ENCODE measurements around the gene P4HA2. TPM values are rescaled to one million over a fixed set of nuclear protein-coding genes. Genes with fewer than 3 reads are reported as not detected.
A peak's percentile ranks its signal among the peaks of the same experiment; 100 is the strongest.

P4HA2 gene
- total and polyA plus RNA-seq, 2 donors (not counting 3 experiments of a cell fraction or from before 2014, with no cell fraction given): 37.6 to 58.7 TPM

GRCh38 chr5:132229236-132229635 lies 1.6 kb upstream of the P4HA2 start:
- Histone ChIP-seq H3K27me3 (ENCODE audit: control insufficient read depth in 2 of 2, insufficient read depth in 2 of 2, low read length in 2 of 2) (peaks cover 0 to 1% of the 10 kb centered on the region in 2 experiments), H2AFZ (ENCODE audit: low read depth, low read length) (no peak overlapping the region), H3K4me3 (replicated peaks in 1 of 3; ENCODE audit: insufficient read depth in 1 of 3, low read depth in 1 of 3, low read length in 3 of 3) (no peak overlapping the region), H3K79me2 (ENCODE audit: control insufficient read depth, insufficient read depth, low read length) (no peaks in the 10 kb centered on the region), H3K36me3 (ENCODE audit: control insufficient read depth in 2 of 2, extremely low read depth in 1 of 2, insufficient read depth in 2 of 2, low read length in 2 of 2) (no peaks in the 10 kb centered on the region), H3K9me1 (replicated peaks; ENCODE audit: control insufficient read depth, extremely low read depth, insufficient read depth, low read length) (no peaks in the 10 kb centered on the region), H4K20me1 (replicated peaks; ENCODE audit: control insufficient read depth, extremely low read depth, insufficient read depth, low read length) (no peaks in the 10 kb centered on the region), H3K9me3 (replicated peaks; ENCODE audit: control insufficient read depth, insufficient read depth, low read length) (no peaks in the 10 kb centered on the region), H3K4me1 (ENCODE audit: control insufficient read depth, extremely low read depth, insufficient read depth, low read length) (no peaks in the 10 kb centered on the region), H3K27ac (ENCODE audit: insufficient read depth, low read depth, low read length) (no peak overlapping the region), H3K9ac (replicated peaks; ENCODE audit: extremely low read depth, insufficient read depth, low read length) (no peak overlapping the region), H3K4me2 (ENCODE audit: insufficient read depth, low read length) (no peak overlapping the region)
- intact Hi-C loops (cut with micrococcal nuclease) (no loop called here), dilution Hi-C loops (cut with MboI; ENCODE audit: extremely low pct_ligation_motif_present, low sequenced_read_pairs) (no loop called here)
- no peak for TF ChIP-seq POLR2AphosphoS5 (IDR thresholded peaks at IDR 0.05; ENCODE audit: insufficient read depth, low read depth, low read length)
- no peak for TF ChIP-seq MAX (IDR thresholded peaks at IDR 0.05; ENCODE audit: insufficient read depth, insufficient read length)
- TF ChIP-seq FOS (IDR thresholded peaks at IDR 0.05; ENCODE audit: borderline replicate concordance, insufficient read depth, low read length): no peak
- no peak for TF ChIP-seq EZH2 (IDR thresholded peaks at IDR 0.05; ENCODE audit: borderline replicate concordance, low read depth, low read length, severe bottlenecking)
- TF ChIP-seq, protein P1, sequence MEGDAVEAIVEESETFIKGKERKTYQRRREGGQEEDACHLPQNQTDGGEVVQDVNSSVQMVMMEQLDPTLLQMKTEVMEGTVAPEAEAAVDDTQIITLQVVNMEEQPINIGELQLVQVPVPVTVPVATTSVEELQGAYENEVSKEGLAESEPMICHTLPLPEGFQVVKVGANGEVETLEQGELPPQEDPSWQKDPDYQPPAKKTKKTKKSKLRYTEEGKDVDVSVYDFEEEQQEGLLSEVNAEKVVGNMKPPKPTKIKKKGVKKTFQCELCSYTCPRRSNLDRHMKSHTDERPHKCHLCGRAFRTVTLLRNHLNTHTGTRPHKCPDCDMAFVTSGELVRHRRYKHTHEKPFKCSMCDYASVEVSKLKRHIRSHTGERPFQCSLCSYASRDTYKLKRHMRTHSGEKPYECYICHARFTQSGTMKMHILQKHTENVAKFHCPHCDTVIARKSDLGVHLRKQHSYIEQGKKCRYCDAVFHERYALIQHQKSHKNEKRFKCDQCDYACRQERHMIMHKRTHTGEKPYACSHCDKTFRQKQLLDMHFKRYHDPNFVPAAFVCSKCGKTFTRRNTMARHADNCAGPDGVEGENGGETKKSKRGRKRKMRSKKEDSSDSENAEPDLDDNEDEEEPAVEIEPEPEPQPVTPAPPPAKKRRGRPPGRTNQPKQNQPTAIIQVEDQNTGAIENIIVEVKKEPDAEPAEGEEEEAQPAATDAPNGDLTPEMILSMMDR (IDR thresholded peaks at IDR 0.05; ENCODE audit: extremely low read depth in 1 of 2, insufficient read depth in 1 of 2, low read depth in 1 of 2, low read length in 2 of 2): no peak
- TF ChIP-seq GATA2 (IDR thresholded peaks at IDR 0.05; ENCODE audit: insufficient read depth, insufficient read length, low read depth, low read length): no peak
- no peak for TF ChIP-seq POLR2A (IDR thresholded peaks at IDR 0.05; ENCODE audit: low read depth, low read length)
- POLR2A ChIA-PET: no interaction called here
- CTCF ChIA-PET: interaction anchor here (0.9 to 3.8 kb wide), 2 partner anchors 8 to 39 kb away, joined by 3 to 39 read pairs; no protein-coding TSS in a partner anchor
- TSS peak; percentile 21 for BruUV-seq (replicated peaks)
- DNase-seq (ENCODE audit: low read depth, low spot score) (no peak), FAIRE-seq (no peak)

Data from endothelial cell of umbilical vein (primary cell).